NK-92 (cell line): ENCODE measurements around the gene SORT1.
"Not testable (repeated sequence)": the region's sequence is repeated elsewhere in the genome, so short reads cannot be mapped to it uniquely, and the experiment has no call there.

ENCODE experiments used
- DNase-seq: peaks from one replicate; lab custom pipeline; 2025; ENCODE audit not compliant: unreplicated experiment; lab: John Stamatoyannopoulos, UW

SORT1 gene

GRCh38 chr1:109397581-109398342, at the start of gene SORT1:
SORT1 (minus strand) TSS chr1:109397918; CDS start chr1:109397892, 26 bp downstream.
- no peak for DNase-seq

GRCh38 chr1:109445949-109446695, 48.4 kb upstream of the SORT1 start:
- not testable (repeated sequence) for DNase-seq

- no peak for DNase-seq
These were observed 46.6 kb upstream of the SORT1 start for GRCh38 chr1:109444346-109444745.

DNA sequence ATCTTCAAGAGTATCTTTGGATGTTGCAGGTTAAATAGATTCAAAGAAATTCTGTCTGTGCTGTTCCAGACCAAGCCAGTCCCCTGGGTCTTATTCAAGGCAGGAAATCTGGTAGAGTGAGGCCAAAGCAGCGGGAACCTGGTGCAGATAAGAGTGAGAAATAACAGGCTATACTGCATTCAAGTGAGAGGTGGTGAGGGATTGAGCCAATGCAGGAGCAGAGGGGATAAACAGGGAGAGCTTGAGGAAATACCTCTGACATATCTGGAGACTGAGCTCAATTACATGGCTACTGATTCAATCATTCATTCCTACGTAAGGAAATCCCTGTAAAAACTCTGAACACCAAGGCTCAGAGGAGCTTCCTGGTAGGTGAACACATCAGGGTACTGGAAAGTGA, 45.8 kb upstream of the SORT1 start:
- no peak for DNase-seq

GRCh38 chr1:109441069-109441468, 43.4 kb upstream of the SORT1 start:
- no peak for DNase-seq

DNA sequence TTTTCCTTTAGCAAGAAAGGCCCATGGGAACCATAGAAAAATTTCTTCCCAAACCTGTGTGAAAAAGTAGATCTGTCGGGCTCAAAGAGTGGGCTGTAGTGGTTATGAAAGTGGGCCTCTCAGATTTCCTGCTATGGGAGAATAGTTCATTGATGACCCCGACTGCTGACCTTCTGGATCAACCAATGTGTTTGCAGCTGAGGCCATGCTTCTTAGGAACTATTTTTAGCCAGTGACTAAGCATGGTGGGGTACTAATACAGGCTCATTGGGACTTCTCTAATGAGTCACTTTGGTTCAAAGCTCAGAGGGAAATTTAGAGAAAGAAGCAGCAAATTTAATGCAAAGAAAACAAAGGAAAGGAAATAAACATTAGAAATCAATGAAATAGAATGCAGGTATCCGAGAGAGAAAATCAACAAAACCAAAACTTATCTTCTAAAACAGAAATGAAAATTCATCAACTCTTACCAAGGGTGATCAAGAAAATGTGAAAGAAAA, 41.1 kb upstream of the SORT1 start:
- no peak for DNase-seq

- DNase-seq, result no peak
These were observed 36.8 kb upstream of the SORT1 start for GRCh38 chr1:109434484-109434883.

GRCh38 chr1:109433322-109433721, 35.6 kb upstream of the SORT1 start:
- DNase-seq, result no peak

DNA sequence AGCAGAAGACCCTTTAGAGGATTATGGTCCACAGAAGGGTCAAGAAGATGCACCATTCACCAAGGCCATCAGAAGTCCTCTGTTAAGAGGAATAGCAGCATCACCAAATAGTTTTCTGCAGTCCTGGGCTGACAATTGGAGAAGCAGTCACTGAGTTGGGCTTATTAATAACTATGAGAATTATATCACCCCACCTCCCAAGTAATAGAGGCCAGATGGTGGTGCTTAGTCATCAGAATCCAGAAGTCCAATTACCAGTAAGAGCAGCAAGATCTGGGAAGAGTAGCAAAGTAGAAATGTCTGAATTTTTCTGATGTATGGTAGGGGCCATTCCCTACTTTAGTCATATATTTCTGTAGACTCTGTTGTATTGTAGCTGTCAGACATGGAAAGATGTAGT, 34.6 kb upstream of the SORT1 start:
- no peak for DNase-seq

GRCh38 chr1:109427171-109427467, 29.4 kb upstream of the SORT1 start:
- no peak for DNase-seq

DNA sequence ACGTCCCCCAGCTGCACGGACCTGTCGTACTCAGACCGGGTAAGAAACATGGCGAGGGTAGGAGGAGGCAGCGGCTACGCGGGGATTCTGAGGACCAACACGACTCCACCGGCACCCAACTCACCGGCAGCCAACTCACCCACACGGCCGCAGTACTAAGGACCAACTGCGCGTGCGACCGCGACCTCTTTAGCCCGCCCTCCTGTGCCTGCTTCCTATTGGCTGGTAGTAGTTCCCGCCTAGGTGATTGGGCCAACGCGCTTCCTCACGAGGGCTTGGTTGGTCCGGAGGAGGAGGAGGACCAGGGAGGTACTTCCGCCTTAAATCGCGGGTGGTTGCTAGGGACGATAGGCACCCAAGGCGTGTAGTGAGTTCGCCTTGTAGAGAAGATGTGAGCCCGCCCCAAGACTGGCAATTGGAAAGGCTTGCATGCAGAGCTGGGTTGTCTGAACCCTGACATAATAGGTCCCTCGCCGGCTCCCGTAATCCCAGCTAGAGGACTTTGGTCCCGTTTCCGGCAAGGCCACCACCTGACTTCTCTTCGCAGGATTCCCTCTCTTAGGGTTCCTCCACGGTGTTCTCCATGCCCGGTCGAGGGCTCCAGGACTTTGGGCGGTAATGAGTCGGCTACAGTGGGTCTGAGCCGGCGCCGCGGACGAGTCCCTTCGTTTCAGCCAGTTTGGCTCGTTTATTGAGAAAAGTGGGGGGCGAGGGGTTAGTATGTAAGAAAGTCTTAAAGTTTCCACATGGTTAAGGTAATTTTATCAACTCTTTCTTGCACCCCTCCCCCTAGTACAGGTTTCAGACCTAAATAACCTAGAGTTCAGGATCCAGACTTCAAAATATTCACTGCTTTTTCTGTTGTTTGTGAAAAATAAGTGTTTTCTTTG, 28.8 kb upstream of the SORT1 start, which contains the start of gene PSMA5:
TSS of gene PSMA5 (minus strand) at position 168 of the 890 bp plus-strand sequence. CDS start at position 50, 118 bp downstream.
- DNase-seq, result peak; percentile 88

- DNase-seq, result no peak
These were observed 27.9 kb upstream of the SORT1 start for GRCh38 chr1:109425391-109426280.

DNA sequence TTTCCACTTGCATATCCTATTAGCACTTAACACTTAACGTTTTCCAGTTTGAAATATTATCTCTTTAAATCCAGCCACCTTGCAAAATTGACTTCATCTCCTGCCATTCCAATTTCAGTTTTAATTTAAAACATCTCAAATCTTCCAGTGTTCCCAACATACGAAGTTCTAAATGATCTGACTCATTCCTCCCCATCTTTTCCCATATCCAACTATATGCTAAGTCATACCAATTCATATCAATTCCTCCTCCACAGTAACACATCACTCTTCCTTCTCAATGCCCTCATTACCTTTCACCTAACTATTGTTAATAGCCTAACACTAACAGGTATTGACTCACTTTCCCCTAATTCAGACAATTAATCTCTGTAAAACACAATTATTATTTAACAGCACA, 25.8 kb upstream of the SORT1 start:
- DNase-seq, result no peak

DNA sequence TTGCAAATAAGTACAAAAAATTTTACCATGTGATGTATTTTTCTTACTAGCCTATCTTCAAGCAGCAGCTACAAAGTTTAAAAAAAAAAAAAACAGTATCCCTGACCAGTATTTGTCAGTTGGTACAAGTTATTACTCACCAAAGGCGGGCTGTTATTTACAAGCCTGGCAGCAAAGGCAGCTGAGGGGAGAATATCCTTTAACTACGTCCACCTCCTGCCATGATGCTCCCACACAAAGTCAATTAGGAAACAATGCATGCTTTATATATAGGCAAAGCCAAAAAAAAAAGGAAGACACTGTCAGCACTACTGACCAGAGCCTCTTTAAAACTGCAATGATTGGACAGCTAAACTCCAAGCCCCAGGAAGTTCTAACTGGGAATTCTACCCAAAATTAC, 14.8 kb upstream of the SORT1 start:
- DNase-seq, result no peak

- no peak for DNase-seq
These were observed 7.1 kb upstream of the SORT1 start for GRCh38 chr1:109404838-109405237.

DNA sequence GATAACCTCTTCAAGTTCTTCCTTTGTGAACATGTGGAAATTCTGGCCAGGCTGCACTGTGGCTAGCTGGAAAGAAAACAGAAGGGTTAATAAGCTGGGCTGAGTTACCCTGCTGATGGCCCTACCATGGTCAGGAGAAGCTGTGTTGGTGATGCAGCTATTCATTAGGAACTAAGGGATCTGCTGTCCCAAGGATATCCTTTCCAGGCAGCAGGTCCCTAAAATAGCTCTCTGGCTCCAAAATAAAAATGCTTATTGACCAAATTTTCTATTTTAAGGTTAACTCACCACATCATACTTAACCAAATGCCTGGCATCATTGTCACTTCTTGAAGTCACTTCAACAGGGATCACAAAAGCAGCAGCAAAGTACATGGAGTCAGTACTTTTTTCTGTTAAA, 4.3 kb upstream of the SORT1 start:
- no peak for DNase-seq

DNA sequence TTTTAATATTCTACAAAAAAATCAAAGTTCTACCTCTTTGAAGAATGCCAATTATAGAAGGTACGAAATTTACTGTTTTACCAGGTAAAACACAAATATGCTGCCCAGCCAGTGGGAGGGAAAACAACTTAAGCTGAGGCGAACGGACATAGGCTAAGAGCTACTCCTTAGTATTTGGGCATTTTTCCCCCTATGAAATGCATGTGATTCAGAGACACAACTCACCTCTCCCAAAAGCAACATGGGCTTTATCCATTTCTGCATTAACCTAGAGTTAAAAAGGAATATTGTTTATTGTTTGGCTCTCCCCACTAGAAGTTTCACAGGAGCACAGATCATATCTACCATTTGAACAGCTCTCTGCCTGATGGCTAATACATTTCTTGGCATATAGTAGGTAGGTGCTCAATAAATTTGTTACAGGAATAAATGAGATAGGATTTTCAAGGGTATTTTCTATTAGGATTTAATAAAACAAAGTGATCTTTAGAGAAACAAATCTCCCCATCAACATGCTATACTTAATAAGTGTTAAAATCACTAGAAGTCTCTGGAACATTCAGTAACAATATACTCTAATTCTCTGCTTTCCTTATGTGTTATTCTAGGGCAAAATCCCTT, 2.4 kb upstream of the SORT1 start:
- DNase-seq, result no peak

GRCh38 chr1:109399326-109399957, 1.7 kb upstream of the SORT1 start:
- no peak for DNase-seq
